GM12878 (cell line): ENCODE results near the gene RBM48.

Experiments
- CHD1 ChIP-seq: IDR thresholded peaks from 2 replicates; pipeline ENCODE4 v1.6.1; 2012; ENCODE audit warnings: low read depth, low read length, improper control_type of control experiment
- CTCF ChIP-seq, 3 experiments: IDR thresholded peaks in 2 of 3; conservative IDR thresholded peaks in 1 of 3; 2 replicates each; pipeline ENCODE4 v1.5.1; 2011; ENCODE audit warnings: low read depth in 3 of 3, low read length in 3 of 3, mild to moderate bottlenecking in 3 of 3, control low read depth in 2 of 3, moderate library complexity in 2 of 3, inconsistent platforms in 1 of 3, mixed read lengths in 1 of 3; ENCODE audit not compliant: control insufficient read depth in 2 of 3, insufficient read depth in 1 of 3; ENCODE audit errors: extremely low read depth in 1 of 3
- EZH2 ChIP-seq: IDR thresholded peaks from 2 replicates; pipeline ENCODE4 v1.6.1; 2012; ENCODE audit warnings: low read depth, mild to moderate bottlenecking, control low read depth, inconsistent platforms, low read length, borderline replicate concordance; ENCODE audit not compliant: control insufficient read depth
- POLR2A ChIP-seq: IDR thresholded peaks from 2 replicates; pipeline ENCODE4 v1.6.1; 2011; ENCODE audit warnings: low read depth, mild to moderate bottlenecking, low read length
- SMARCA5 ChIP-seq: fragments of 450-650 bp; IDR thresholded peaks from 2 replicates; pipeline ENCODE4 v1.6.1; 2017; ENCODE audit warnings: mild to moderate bottlenecking
- USF1 ChIP-seq: IDR thresholded peaks from 2 replicates; pipeline ENCODE4 v1.6.1; 2011; ENCODE audit warnings: borderline replicate concordance, low read depth, mild to moderate bottlenecking, moderate library complexity, mixed read lengths, low read length; ENCODE audit not compliant: insufficient read depth; ENCODE audit errors: extremely low read length
- ZBTB11 ChIP-seq: fragments of 450-650 bp; formaldehyde crosslinking; IDR thresholded peaks from 2 replicates; pipeline ENCODE4 v1.5.0; 2022; ENCODE audit warnings: mild to moderate bottlenecking, missing genetic modification characterization
- ZNF687 ChIP-seq: fragments of 450-650 bp; IDR thresholded peaks from 2 replicates; pipeline ENCODE4 v1.6.1; 2017; ENCODE audit warnings: mild to moderate bottlenecking, moderate library complexity
- TF ChIP-seq, protein P1 (sequence below): IDR thresholded peaks from 2 replicates; pipeline ENCODE4 v1.6.1; 2012; ENCODE audit warnings: mild to moderate bottlenecking, low read depth, low read length

- TF ChIP-seq USF1: no peak
- no peak for TF ChIP-seq EZH2
- TF ChIP-seq SMARCA5: no peak
- no peak for TF ChIP-seq CHD1
- no peak for TF ChIP-seq ZBTB11
- no peak for TF ChIP-seq CTCF (IDR thresholded peaks at IDR 0.05 in 2 of 3, conservative IDR thresholded peaks at IDR 0.05 in 1 of 3; ENCODE audit: control insufficient read depth in 2 of 3, extremely low read depth in 1 of 3, insufficient read depth in 1 of 3, low read depth in 3 of 3, low read length in 3 of 3)
- TF ChIP-seq ZNF687: no peak
- TF ChIP-seq, protein P1, sequence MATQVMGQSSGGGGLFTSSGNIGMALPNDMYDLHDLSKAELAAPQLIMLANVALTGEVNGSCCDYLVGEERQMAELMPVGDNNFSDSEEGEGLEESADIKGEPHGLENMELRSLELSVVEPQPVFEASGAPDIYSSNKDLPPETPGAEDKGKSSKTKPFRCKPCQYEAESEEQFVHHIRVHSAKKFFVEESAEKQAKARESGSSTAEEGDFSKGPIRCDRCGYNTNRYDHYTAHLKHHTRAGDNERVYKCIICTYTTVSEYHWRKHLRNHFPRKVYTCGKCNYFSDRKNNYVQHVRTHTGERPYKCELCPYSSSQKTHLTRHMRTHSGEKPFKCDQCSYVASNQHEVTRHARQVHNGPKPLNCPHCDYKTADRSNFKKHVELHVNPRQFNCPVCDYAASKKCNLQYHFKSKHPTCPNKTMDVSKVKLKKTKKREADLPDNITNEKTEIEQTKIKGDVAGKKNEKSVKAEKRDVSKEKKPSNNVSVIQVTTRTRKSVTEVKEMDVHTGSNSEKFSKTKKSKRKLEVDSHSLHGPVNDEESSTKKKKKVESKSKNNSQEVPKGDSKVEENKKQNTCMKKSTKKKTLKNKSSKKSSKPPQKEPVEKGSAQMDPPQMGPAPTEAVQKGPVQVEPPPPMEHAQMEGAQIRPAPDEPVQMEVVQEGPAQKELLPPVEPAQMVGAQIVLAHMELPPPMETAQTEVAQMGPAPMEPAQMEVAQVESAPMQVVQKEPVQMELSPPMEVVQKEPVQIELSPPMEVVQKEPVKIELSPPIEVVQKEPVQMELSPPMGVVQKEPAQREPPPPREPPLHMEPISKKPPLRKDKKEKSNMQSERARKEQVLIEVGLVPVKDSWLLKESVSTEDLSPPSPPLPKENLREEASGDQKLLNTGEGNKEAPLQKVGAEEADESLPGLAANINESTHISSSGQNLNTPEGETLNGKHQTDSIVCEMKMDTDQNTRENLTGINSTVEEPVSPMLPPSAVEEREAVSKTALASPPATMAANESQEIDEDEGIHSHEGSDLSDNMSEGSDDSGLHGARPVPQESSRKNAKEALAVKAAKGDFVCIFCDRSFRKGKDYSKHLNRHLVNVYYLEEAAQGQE: no peak
- TF ChIP-seq POLR2A: no peak
Measured at GRCh38 chr7:92520024-92520423, 8.6 kb upstream of the RBM48 start.
